HEK293 (cell line): ENCODE data around the gene FAM221A.

Experiments used
- CTCF ChIA-PET: fragments of 350-600 bp; formaldehyde crosslinking; extraction: SDS; loops from one replicate; lab custom pipeline; 2021; ENCODE audit warnings: antibody characterized with exemption; lab: Yijun Ruan, JAX
- POLR2A ChIA-PET: fragments of 300-600 bp; formaldehyde crosslinking; extraction: SDS; loops from one replicate; lab custom pipeline; 2020; ENCODE audit warnings: antibody characterized with exemption, inconsistent platforms; lab: Yijun Ruan, JAX
- H3K27ac ChIP-seq: fragments of 200-500 bp; sonication (Bioruptor generic); 2 replicates; pipeline ENCODE4 v1.5.1; 2014; ENCODE audit warnings: low read depth, low read length, control low read depth, inconsistent platforms; ENCODE audit errors: extremely low read depth
- H3K36me3 ChIP-seq, 2 experiments: fragments of 200-500 bp in 1 of 2; sonication (Bioruptor generic) in 1 of 2; 1 replicate in 1 of 2; 2 replicates in 1 of 2; pipeline ENCODE4 v1.5.1; 2014 to 2017; ENCODE audit warnings: inconsistent platforms in 2 of 2, low read length in 2 of 2; ENCODE audit not compliant: control insufficient read depth in 2 of 2, insufficient read depth in 1 of 2
- H3K4me1 ChIP-seq: fragments of 200-500 bp; sonication (Bioruptor generic); 2 replicates; pipeline ENCODE4 v1.5.1; 2014; ENCODE audit warnings: mild to moderate bottlenecking, low read length, inconsistent platforms; ENCODE audit not compliant: control insufficient read depth, insufficient read depth
- H3K4me3 ChIP-seq: 2 replicates; pipeline ENCODE4 v1.5.1; 2011; ENCODE audit warnings: low read depth, mild to moderate bottlenecking, control low read depth, low read length, moderate library complexity
- H3K9me3 ChIP-seq: fragments of 200-500 bp; sonication (Bioruptor generic); 2 replicates; pipeline ENCODE4 v1.5.1; 2014; ENCODE audit warnings: low read depth, low read length, inconsistent platforms; ENCODE audit not compliant: control insufficient read depth, insufficient read depth
- BCL6B ChIP-seq: fragments of 450-650 bp; formaldehyde crosslinking; IDR thresholded peaks from 2 replicates; pipeline ENCODE4 v1.5.1; 2017; ENCODE audit warnings: missing biosample characterization, missing genetic modification characterization
- CTCF ChIP-seq: fragments of 450-650 bp; formaldehyde crosslinking; IDR thresholded peaks from 2 replicates; pipeline ENCODE4 v1.5.1; 2016; ENCODE audit warnings: missing biosample characterization, missing genetic modification characterization
- GLIS1 ChIP-seq: fragments of 450-650 bp; formaldehyde crosslinking; IDR thresholded peaks from 2 replicates; pipeline ENCODE4 v1.5.1; 2016; ENCODE audit warnings: missing biosample characterization, missing genetic modification characterization
- INSM2 ChIP-seq: fragments of 450-650 bp; formaldehyde crosslinking; IDR thresholded peaks from 2 replicates; pipeline ENCODE4 v1.5.1; 2016; ENCODE audit warnings: missing biosample characterization, missing genetic modification characterization
- PBX3 ChIP-seq: sonication (generic); formaldehyde crosslinking; IDR thresholded peaks from 2 replicates; pipeline ENCODE4 v1.8.1; 2022; ENCODE audit warnings: mild to moderate bottlenecking, moderate library complexity, missing genetic modification reagents
- TRIM28 ChIP-seq: IDR thresholded peaks from 2 replicates; pipeline ENCODE4 v1.6.1; 2011; ENCODE audit warnings: low read length, control low read depth, borderline replicate concordance
- ZBTB17 ChIP-seq: fragments of 450-650 bp; formaldehyde crosslinking; IDR thresholded peaks from 2 replicates; pipeline ENCODE4 v1.5.1; 2016; ENCODE audit warnings: missing biosample characterization, missing genetic modification characterization
- ZFHX2 ChIP-seq: fragments of 450-650 bp; formaldehyde crosslinking; conservative IDR thresholded peaks from 2 replicates; pipeline ENCODE4 v1.5.1; 2016; ENCODE audit warnings: missing biosample characterization, missing genetic modification characterization
- ZFP37 ChIP-seq: fragments of 450-650 bp; formaldehyde crosslinking; IDR thresholded peaks from 2 replicates; pipeline ENCODE4 v1.5.1; 2016; ENCODE audit warnings: missing biosample characterization, missing genetic modification characterization
- ZNF184 ChIP-seq: fragments of 450-650 bp; IDR thresholded peaks from 2 replicates; pipeline ENCODE4 v1.5.1; 2018; ENCODE audit warnings: missing biosample characterization, mild to moderate bottlenecking, missing genetic modification characterization
- ZNF202 ChIP-seq: fragments of 450-650 bp; formaldehyde crosslinking; IDR thresholded peaks from 2 replicates; pipeline ENCODE4 v1.5.1; 2016; ENCODE audit warnings: missing biosample characterization, missing genetic modification characterization, borderline replicate concordance
- ZNF292 ChIP-seq: fragments of 450-650 bp; formaldehyde crosslinking; IDR thresholded peaks from 2 replicates; pipeline ENCODE4 v1.5.1; 2016; ENCODE audit warnings: low read depth, missing biosample characterization, missing genetic modification characterization, borderline replicate concordance
- ZNF335 ChIP-seq: fragments of 450-650 bp; formaldehyde crosslinking; conservative IDR thresholded peaks from 2 replicates; pipeline ENCODE4 v1.5.1; 2016; ENCODE audit warnings: missing biosample characterization, missing genetic modification characterization
- ZNF530 ChIP-seq: fragments of 450-650 bp; formaldehyde crosslinking; IDR thresholded peaks from 2 replicates; pipeline ENCODE4 v1.5.1; 2016; ENCODE audit warnings: low read depth, missing biosample characterization, missing genetic modification characterization
- ZNF544 ChIP-seq: fragments of 450-650 bp; formaldehyde crosslinking; IDR thresholded peaks from 2 replicates; pipeline ENCODE4 v1.5.0; 2017; ENCODE audit warnings: missing biosample characterization, missing genetic modification characterization
- ZNF558 ChIP-seq: fragments of 450-650 bp; formaldehyde crosslinking; IDR thresholded peaks from 2 replicates; pipeline ENCODE4 v1.5.1; 2016; ENCODE audit warnings: missing biosample characterization, missing genetic modification characterization
- ZNF580 ChIP-seq: fragments of 450-650 bp; formaldehyde crosslinking; IDR thresholded peaks from 2 replicates; pipeline ENCODE4 v1.5.1; 2016; ENCODE audit warnings: missing biosample characterization, missing genetic modification characterization
- ZNF654 ChIP-seq: fragments of 450-650 bp; formaldehyde crosslinking; IDR thresholded peaks from 2 replicates; pipeline ENCODE4 v1.5.1; 2016; ENCODE audit warnings: low read depth, missing biosample characterization, missing genetic modification characterization
- ZNF701 ChIP-seq: fragments of 450-650 bp; formaldehyde crosslinking; IDR thresholded peaks from 2 replicates; pipeline ENCODE4 v1.5.1; 2016; ENCODE audit warnings: missing biosample characterization, missing genetic modification characterization
- ZNF76 ChIP-seq: fragments of 450-650 bp; formaldehyde crosslinking; IDR thresholded peaks from 2 replicates; pipeline ENCODE4; 2016; ENCODE audit warnings: low read depth, missing biosample characterization, missing genetic modification characterization, borderline replicate concordance
- ZNF768 ChIP-seq: fragments of 450-650 bp; formaldehyde crosslinking; IDR thresholded peaks from 2 replicates; pipeline ENCODE4 v1.5.1; 2018; ENCODE audit warnings: missing biosample characterization, mild to moderate bottlenecking, missing genetic modification characterization
- ZNF776 ChIP-seq: fragments of 450-650 bp; formaldehyde crosslinking; IDR thresholded peaks from 2 replicates; pipeline ENCODE4 v1.5.0; 2017; ENCODE audit warnings: missing biosample characterization, missing genetic modification characterization, borderline replicate concordance
- ZNF791 ChIP-seq: fragments of 450-650 bp; formaldehyde crosslinking; IDR thresholded peaks from 2 replicates; pipeline ENCODE4 v1.5.1; 2016; ENCODE audit warnings: missing biosample characterization, missing genetic modification characterization

FAM221A gene

GRCh38 chr7:23712368-23713284 lies 32.6 kb downstream of the FAM221A start:
- no peaks in the 10 kb centered on the region for H3K9me3 ChIP-seq
- no peak overlapping the region for H3K27ac ChIP-seq
- no peak overlapping the region for H3K4me3 ChIP-seq
- H3K4me1 ChIP-seq = no peaks in the 10 kb centered on the region
- CTCF ChIA-PET = interaction anchor here (0.7 to 6.8 kb wide), 29 partner anchors 8 to 1152 kb away, joined by 3 to 70 read pairs (median 4); no protein-coding TSS in a partner anchor
- POLR2A ChIA-PET = interaction anchor here (1.5 kb wide), 1 partner anchor 142 kb away, joined by 3 read pairs; no protein-coding TSS in a partner anchor
- no peaks in the 10 kb centered on the region for H3K36me3 ChIP-seq
- TF ChIP-seq INSM2 (tag by site-specific recombination) = no peak
- no peak for TF ChIP-seq ZNF76 (tag by site-specific recombination)
- no peak for TF ChIP-seq PBX3 (CRISPR knock-in tag)
- TF ChIP-seq ZNF558 (tag by site-specific recombination) = no peak
- TF ChIP-seq ZNF530 (tag by site-specific recombination) = no peak
- TF ChIP-seq TRIM28 = no peak
- no peak for TF ChIP-seq ZNF701 (tag by site-specific recombination)
- TF ChIP-seq ZNF335 (tag by site-specific recombination) = no peak
- no peak for TF ChIP-seq ZNF776
- no peak for TF ChIP-seq GLIS1 (tag by site-specific recombination)
- 0 out of 2 replicates have a peak, but pooled peaks have one; percentile 12 for TF ChIP-seq CTCF (tag by site-specific recombination)
- TF ChIP-seq ZNF654 (tag by site-specific recombination) = peak; percentile 83

GRCh38 chr7:23713285-23714149 lies 33.5 kb downstream of the FAM221A start:
- CTCF ChIA-PET = interaction anchor here (0.6 to 6.8 kb wide), 15 partner anchors 16 to 466 kb away, joined by 3 to 67 read pairs (median 4); no protein-coding TSS in a partner anchor
- H3K36me3 ChIP-seq = no peaks in the 10 kb centered on the region
- POLR2A ChIA-PET = interaction anchor here (0.6 to 1.5 kb wide), 3 partner anchors 143 to 409 kb away, joined by 3 read pairs; no protein-coding TSS in a partner anchor
- no peaks in the 10 kb centered on the region for H3K4me1 ChIP-seq
- H3K9me3 ChIP-seq = no peaks in the 10 kb centered on the region
- no peak overlapping the region for H3K27ac ChIP-seq
- no peak overlapping the region for H3K4me3 ChIP-seq
- TF ChIP-seq ZNF184 = no peak
- TF ChIP-seq ZNF202 (tag by site-specific recombination) = no peak
- no peak for TF ChIP-seq BCL6B
- TF ChIP-seq ZNF544 (tag by site-specific recombination) = no peak
- TF ChIP-seq CTCF (tag by site-specific recombination) = no peak
- no peak for TF ChIP-seq ZNF791 (tag by site-specific recombination)
- no peak for TF ChIP-seq ZBTB17 (tag by site-specific recombination)
- no peak for TF ChIP-seq ZFHX2
- TF ChIP-seq ZNF580 (tag by site-specific recombination) = no peak
- no peak for TF ChIP-seq ZNF292 (tag by site-specific recombination)
- TF ChIP-seq ZFP37 (tag by site-specific recombination) = no peak
- TF ChIP-seq ZNF768 (tag by site-specific recombination) = no peak
